K562 (cell line): ENCODE results near the gene PGD. TPM values are rescaled to one million over a fixed set of nuclear protein-coding genes. Genes with fewer than 3 reads are reported as not detected.
A peak's percentile ranks its signal among the peaks of the same experiment; 100 is the strongest.

Experiments used
- AFF4 ChIP-seq: sonication (generic); formaldehyde crosslinking; IDR thresholded peaks from 2 replicates; pipeline ENCODE4 v1.8.0; 2023; ENCODE audit warnings: mild to moderate bottlenecking, missing genetic modification reagents
- BRF2 ChIP-seq: IDR thresholded peaks from 3 replicates; pipeline ENCODE4 v1.6.1; 2011; ENCODE audit warnings: borderline replicate concordance, mild to moderate bottlenecking; ENCODE audit not compliant: insufficient read length, insufficient read depth
- ELF4 ChIP-seq: fragments of 450-650 bp; formaldehyde crosslinking; IDR thresholded peaks from 2 replicates; pipeline ENCODE4 v1.4.0; 2022; ENCODE audit warnings: missing genetic modification characterization
- IRF9 ChIP-seq: fragments of 450-650 bp; IDR thresholded peaks from 2 replicates; pipeline ENCODE4 v1.6.1; 2016; ENCODE audit warnings: missing biosample characterization, missing genetic modification characterization
- KDM2B ChIP-seq: fragments of 250-450 bp; sonication (Bioruptor Pico); IDR thresholded peaks from 2 replicates; pipeline ENCODE4 v1.8.0; 2021; ENCODE audit warnings: mild to moderate bottlenecking, moderate library complexity
- MAX ChIP-seq: sonication (generic); formaldehyde crosslinking; IDR thresholded peaks from 2 replicates; pipeline ENCODE4 v1.9.0; 2022; ENCODE audit warnings: mild to moderate bottlenecking, missing genetic modification reagents
- TAF15 ChIP-seq: fragments of 200-400 bp; formaldehyde crosslinking; IDR thresholded peaks from 2 replicates; pipeline ENCODE4 v1.6.1; 2017; ENCODE audit warnings: mild to moderate bottlenecking, low read depth, low read length, moderate library complexity
- TEAD1 ChIP-seq, 2 experiments: fragments of 450-650 bp in 1 of 2; sonication (generic) in 1 of 2; formaldehyde crosslinking; IDR thresholded peaks; 2 replicates each; pipeline versions ENCODE4 v1.4.0 to v1.8.0; 2020 to 2022; ENCODE audit warnings: mild to moderate bottlenecking in 2 of 2, missing genetic modification reagents in 1 of 2
- ZBTB40 ChIP-seq, 2 experiments: fragments of 450-650 bp in 1 of 2; sonication (generic) in 1 of 2; formaldehyde crosslinking in 1 of 2; IDR thresholded peaks; 2 replicates each; pipeline versions ENCODE4 v1.7.1 to v1.9.0; 2016 to 2022; ENCODE audit warnings: inconsistent platforms in 1 of 2, mild to moderate bottlenecking in 1 of 2, missing genetic modification reagents in 1 of 2
- ZNF12 ChIP-seq: sonication (generic); formaldehyde crosslinking; IDR thresholded peaks from 2 replicates; pipeline ENCODE4 v1.4.0; 2020; ENCODE audit warnings: mild to moderate bottlenecking, missing genetic modification reagents
- polyA plus RNA-seq, 8 experiments: library from polyadenylated mRNA; depleted of rRNA in 4 of 8; stranded (reverse) in 5 of 8; unstranded in 3 of 8; fragments of >200 nt; fragmentation: Nextera tagmentation in 2 of 8; fragmentation: Illumina TruSeq in 1 of 8; extraction: Ambion mirVana in 2 of 8; extraction: Trizol in 1 of 8; gene quantifications; 2 replicates each; pipeline versions ENCODE4 v1.2.1 to v1.2.3, GENCODE V29; 2011 to 2014; ENCODE audit warnings: inconsistent platforms in 1 of 8, missing spikeins in 1 of 8
- total RNA-seq, 7 experiments: library from RNA; depleted of rRNA in 6 of 7; stranded (reverse); fragments of >200 nt in 6 of 7; fragmentation: Illumina TruSeq in 2 of 7; extraction: Trizol in 2 of 7; gene quantifications; 2 replicates each; pipeline versions ENCODE4 v1.2.1 to v1.2.3, GENCODE V29; 2011 to 2021; ENCODE audit warnings: low replicate concordance in 1 of 7

The PGD gene
- total and polyA plus RNA-seq, 9 of the 15 experiments (the other 6 are each of a cell fraction or from before 2014, with no cell fraction given), result 177 to 542 (median 270) TPM

- TF ChIP-seq ZNF12 (CRISPR knock-in tag) (0 out of 2 replicates have a peak, but pooled peaks have one; percentile 58), IRF9 (tag) (no peak), BRF2 (no peak), KDM2B (CRISPR knock-in tag) (0 out of 2 replicates have a peak, but pooled peaks have one; percentile 45), ELF4 (no peak), TAF15 (no peak), TEAD1 (CRISPR knock-in tag; IDR thresholded peaks at IDR 0.05) (peak in 1 of 2 experiments; percentile 47; a peak in 1 of 4 replicates), AFF4 (CRISPR knock-in tag) (peak; percentile 9; the same call in 1 of the 2 replicates), ZBTB40 (IDR thresholded peaks at IDR 0.05) (peak; percentile 40; the same call in 1 of the 2 replicates), ZBTB40 (CRISPR knock-in tag; IDR thresholded peaks at IDR 0.05) (no peak), MAX (no peak)
Observed at GRCh38 chr1:10399444-10399941, 629 bp downstream of the PGD start (continued).
